HG03558 (cell line): ENCODE results near the gene APOBEC4.
"Not testable (repeated sequence)": the region's sequence is repeated elsewhere in the genome, so short reads cannot be mapped to it uniquely, and the experiment has no call there.

Source experiments
- ATAC-seq: cut with Tn5 transposase; IDR thresholded peaks from one replicate; pipeline ENCODE4 v1.9.1; 2021; ENCODE audit warnings: moderate number of reproducible peaks; ENCODE audit not compliant: unreplicated experiment; ENCODE audit errors: extremely low read depth

The APOBEC4 gene

GRCh38 chr1:183635099-183635605 lies 18.0 kb downstream of the APOBEC4 start:
- ATAC-seq: no peak

DNA sequence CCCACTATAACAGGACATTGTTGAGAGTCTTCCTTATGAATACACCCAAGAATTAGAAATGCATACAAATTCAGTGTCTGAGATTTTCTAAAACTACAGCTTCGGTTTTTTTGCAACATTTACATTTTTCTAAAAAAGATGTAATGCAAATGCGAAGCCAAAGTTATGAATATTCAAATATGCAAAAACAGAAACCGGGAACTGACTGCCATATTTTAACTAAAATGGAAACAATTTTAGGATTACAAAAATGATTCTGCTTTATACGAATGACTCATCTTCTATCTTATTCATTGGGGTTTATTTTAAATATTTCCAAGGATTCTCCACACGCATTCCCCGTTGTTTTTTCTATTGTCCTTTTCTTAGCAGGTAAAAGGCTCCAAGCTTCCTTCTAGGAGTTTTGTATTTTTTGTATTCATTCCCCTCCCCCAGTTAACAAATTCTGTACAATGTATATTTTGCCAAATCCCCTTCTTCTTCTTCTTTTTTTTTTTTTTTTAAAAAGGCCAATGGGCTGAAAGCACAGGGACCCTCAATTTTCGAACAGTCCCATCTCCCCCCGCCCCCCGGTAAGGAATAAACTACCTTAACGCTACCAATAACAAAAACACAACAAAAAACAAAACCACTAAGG lies 18.6 kb downstream of the APOBEC4 start:
- ATAC-seq: no peak

GRCh38 chr1:183633676-183634343 lies 19.3 kb downstream of the APOBEC4 start:
- ATAC-seq: peak; percentile 46

DNA sequence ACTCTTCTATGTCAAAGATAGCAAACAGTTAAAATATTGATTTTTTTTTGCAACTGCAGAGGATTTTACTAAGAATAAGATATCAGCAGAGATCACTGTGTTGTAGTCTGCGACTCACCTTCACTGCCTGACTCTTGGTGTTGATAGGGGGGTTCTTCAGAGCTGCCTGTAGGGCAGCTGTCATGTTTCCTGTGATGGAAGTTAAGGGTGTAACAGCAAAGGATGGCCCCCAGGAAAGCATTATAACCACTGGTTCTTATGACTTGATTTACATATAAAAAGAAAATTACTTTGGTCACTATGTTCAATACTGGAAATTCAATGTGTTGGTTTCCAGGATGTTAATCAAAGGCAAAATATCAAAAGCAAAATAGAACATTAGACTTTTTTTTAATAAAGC lies 20.2 kb downstream of the APOBEC4 start:
- ATAC-seq: no peak

GRCh38 chr1:183632114-183632513 lies 21.0 kb downstream of the APOBEC4 start:
- no peak for ATAC-seq

- no peak for ATAC-seq
Measured at GRCh38 chr1:183630748-183631147, 22.4 kb downstream of the APOBEC4 start.

GRCh38 chr1:183628537-183628936 lies 24.6 kb downstream of the APOBEC4 start:
- no peak for ATAC-seq

DNA sequence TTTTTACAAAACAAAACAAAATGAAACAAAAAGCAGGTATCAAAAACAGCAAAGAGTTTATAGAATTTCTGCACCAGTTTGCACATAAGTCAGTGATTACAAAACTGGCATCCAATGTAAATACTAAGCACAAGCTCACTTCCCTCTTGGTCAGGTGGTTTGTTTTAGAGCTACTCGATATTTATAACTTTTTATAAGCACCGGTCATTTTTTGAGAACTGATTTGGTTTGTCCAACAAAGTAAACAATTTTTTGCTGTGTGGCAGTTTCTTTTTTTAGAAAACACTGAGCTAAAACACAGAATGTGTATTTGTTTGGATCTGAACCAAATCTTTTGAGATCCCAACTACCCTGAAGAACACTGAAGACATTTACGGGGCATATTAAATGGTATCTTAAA lies 26.9 kb downstream of the APOBEC4 start:
- not testable (repeated sequence) for ATAC-seq

DNA sequence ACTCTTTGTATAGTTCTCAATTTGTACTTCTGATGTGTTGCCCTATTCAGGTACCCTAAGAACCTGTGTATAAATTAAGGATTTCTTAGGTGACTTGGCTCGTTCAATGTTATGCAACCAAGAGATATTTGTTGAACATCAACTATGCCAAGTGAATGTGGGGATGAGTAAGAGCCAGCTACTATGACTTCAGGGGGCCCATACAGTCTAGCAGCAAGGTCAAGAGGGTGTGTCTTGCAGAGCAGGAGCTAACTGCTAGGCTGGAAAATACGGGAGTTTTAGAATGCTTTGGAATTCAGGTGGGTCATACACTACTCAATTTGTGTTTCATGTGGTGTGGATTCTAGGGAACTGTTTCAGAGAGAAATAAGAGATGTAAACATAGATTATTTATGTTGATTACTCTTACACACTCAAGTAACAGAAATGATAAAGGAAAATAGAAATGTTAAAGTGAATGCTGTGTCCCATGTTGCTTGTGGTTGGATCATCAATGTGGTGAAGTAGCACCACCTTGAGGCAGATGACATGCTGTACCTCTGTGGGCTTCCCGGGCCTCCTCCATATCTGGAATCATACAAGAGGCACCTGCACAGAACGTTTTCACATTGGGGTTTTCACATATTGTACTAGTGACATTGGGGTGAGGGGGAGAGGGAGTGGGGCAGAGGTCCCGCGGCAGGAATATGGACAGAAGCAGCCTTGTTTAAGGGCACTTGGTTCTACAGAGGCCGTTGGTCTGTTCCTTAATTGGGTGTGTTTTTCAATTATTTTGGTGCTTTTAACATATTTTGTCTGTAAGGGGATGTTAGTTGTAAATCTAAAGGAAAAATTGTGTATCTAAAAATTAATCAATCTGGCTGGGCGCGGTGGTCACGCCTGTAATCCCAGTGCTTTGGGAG lies 30.0 kb downstream of the APOBEC4 start:
- peak; percentile 84 for ATAC-seq

DNA sequence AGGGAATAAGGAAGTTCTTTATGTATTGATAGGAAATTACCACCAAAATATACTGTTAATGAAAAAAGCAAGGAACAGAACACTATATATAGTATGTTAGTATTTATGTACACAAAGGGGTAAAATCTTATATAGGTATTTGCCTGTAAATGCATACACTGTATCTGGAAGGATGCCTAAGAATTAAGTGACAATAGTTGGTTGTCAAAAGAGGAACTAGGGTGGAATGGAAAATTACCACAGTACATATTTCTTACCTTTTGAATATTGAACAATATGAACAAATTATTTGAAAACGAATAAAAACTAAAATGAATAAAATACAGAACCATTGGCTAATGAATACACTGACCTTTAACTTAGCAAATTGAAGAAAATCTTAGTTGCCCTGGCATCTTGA lies 31.1 kb downstream of the APOBEC4 start:
- no peak for ATAC-seq

DNA sequence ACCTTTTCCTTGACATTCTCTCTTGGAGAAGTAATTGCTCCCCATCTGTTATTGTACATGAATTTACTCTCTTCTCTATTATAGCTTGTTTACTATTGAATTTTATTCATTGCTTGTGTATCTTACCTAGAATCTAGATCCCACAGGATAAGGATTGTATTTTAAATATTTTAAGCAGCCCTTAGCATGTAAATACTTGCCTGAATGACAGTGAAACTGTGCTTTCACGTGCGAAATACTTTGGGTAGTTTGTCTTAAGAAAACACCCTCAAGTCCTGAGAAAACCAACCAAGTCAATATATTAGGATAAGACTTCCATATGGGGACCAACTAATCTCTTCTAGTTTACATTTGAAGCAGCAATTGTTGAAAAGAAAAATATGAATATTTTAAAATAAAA lies 32.8 kb downstream of the APOBEC4 start:
- ATAC-seq: no peak

DNA sequence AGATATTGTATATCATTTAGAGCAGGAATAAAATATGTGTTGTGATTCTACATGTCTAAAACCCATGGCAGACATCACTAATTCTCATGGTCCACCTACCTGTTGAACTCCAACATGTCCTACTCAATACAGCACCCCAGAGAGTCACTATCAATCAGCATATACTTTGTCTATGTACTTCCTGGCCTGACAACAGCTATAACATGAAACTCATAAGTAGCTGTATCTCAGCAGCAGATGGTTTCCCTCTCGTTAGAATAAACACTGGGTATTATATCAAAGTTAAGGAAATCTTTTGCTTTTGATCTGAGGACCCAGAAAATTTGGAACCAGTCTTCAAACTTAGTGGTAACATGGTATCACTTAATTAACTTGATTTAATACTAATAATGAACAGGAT lies 33.3 kb downstream of the APOBEC4 start:
- ATAC-seq: no peak

DNA sequence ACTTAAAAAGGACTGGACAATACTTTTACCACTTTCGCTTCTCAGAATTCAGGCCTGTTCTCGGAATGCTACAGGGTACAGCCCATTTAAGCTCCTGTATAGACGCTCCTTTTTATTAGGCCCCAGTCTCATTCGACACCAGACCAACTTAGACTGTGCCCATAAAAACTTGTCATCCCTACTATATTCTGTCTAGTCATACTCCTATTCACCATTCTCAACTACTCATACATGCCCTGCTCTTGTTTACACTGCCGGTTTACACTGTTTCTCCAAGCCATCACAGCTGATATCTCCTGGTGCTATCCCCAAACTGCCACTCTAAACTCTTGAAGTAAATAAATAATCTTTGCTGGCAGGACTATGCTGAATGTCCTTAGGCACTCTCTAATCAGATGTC lies 34.9 kb downstream of the APOBEC4 start:
- ATAC-seq: not testable (repeated sequence)

GRCh38 chr1:183612975-183613374 lies 40.1 kb downstream of the APOBEC4 start:
- ATAC-seq: not testable (repeated sequence)

DNA sequence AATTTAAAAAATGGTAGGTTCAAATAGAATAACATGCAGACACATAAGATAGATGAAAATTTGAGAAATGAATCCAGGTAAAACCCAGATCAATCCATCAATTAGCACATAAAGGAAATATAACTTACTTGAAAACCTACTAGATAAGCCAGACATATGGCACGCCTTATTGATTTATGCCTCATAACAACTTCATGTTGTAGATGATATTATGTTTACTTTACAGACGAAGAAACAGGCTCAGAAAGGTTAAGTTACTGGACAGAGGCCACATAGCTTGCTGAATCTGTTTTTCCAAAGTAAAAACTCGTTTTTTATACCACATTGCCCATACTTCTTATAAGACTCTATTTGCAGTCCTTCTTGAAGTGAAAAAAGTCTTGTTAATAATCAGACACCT lies 40.7 kb downstream of the APOBEC4 start:
- ATAC-seq: no peak

DNA sequence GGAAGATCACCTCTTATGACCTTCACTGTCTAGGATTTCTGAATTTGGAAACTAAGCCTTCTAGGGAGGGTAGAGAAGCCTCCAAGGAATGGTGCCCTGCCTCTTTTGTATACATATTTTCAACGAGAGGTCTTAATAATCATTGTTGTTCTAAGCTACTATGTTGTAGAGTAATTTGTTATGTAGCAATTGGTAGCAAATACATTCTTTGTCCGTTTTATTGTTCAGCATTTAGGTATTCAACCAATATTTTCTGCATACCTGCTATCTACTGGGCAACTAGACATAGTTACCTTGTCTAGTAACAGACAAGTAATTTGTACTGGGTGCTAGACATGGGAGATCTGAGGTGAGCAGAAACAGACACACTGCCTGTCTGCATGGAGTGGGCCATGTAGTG lies 42.1 kb downstream of the APOBEC4 start:
- ATAC-seq: no peak

- ATAC-seq: no peak
Measured at GRCh38 chr1:183609759-183610452, 43.2 kb downstream of the APOBEC4 start.

GRCh38 chr1:183609313-183609712 lies 43.8 kb downstream of the APOBEC4 start:
- no peak for ATAC-seq

GRCh38 chr1:183607322-183607980 lies 45.7 kb downstream of the APOBEC4 start:
- no peak for ATAC-seq

DNA sequence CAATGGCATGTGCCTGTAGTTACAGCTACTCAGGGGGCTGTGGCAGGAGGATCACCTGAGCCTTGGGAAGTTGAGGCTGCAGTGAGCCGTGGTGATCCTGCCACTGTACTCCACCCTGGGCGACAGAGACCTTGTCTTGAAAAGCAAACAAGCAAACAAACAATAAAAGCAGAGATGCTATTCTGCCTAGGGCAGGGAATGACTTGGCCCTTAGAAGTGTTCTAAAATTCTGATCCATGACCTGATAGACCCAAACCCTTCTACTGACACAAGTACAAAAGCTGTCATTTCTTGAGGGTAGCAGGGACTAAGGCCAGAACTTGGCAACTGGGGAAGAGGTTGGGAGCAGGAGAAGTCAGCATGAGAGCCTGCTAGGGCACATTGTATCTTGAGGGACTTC lies 47.2 kb downstream of the APOBEC4 start:
- no peak for ATAC-seq
